Activated CD8-positive, alpha-beta memory T cell treated with anti-CD3 and anti-CD28 coated beads, Interleukin-2, amount 50 U/mL, for 4 hours (primary cell): ENCODE results near the gene EMX1.

Source experiments
- DNase-seq: peaks from one replicate; pipeline ENCODE4 v3.0.0-alpha.2; 2020

Gene EMX1

DNA sequence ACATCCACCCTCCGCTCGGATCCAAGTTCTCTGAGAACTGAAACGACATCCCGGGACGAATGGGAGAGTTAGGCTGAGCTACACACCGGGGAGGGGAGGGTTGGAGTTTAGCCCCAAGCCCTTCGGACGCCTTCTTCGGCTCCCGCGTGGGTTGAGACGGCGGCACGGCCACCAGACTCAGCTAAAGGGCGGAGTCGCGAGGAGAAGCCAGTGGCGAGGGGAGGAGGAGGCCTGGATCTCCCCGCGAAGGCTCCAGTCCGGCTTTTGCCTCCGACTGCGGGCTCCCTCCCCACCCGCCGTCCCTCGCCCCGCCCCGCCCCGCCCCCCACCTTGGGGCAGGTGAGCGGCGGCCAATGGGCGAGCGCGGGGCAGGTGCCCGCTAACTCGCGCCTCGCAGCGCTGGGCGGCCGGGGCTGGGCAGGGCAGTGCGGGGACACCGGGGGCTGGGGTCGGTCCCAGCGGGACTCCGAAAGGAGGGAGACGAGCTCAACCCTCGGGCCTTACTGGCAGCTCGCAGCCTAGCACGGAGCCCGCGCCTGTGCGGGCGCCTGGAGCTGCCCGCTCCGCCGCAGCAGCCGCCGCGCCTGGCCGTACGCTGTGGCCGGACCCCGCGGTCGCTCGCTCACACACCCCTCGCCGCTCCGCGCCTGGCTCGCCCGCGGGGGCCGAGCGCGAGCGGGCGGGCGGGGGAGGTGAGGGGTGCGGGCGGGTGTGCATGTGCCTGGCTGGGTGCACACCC lies at the start of gene EMX1:
EMX1 (plus strand) TSS at position 382 of the 739 bp plus-strand sequence; CDS start at position 716, 334 bp downstream.
- DNase-seq: peak; percentile 33

DNA sequence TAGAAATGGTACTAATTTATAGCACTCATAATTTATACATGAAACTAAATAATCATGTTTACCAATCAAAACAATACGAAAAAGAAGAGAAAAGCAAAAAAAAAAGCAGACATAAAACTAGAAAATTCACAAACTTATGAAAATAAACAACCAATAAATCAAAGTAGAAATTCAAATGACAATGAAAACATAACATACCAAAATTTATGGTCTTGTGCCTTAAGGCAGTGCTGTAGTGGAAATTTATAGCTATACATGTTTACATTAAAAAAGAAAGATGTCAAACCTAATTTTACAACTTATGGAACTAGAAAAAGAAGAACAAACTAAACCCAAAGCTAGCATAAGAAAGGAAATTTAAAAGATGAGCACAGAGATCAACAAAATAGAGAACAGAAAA lies 46.3 kb upstream of the EMX1 start:
- no peak for DNase-seq

DNA sequence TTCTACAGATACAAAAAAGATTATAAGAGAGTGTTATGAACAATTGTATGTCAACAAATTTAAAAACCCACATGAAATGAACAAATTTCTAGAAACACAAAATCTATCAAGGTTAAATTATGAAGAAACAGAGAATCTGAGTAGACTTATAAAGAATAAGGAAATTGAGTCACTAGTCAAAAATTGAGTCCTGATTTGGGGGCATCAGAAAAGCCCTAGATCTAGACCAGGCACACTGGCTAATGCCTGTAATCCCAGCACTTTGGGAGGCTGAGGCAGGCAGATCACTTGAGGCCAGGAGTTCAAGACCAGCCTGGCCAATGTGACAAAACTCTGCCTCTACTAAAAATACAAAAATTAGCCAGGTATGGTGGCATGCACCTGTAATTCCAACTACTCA lies 45.4 kb upstream of the EMX1 start:
- DNase-seq: no peak

- no peak for DNase-seq
Measured at GRCh38 chr2:72883356-72883962, 33.9 kb upstream of the EMX1 start.

DNA sequence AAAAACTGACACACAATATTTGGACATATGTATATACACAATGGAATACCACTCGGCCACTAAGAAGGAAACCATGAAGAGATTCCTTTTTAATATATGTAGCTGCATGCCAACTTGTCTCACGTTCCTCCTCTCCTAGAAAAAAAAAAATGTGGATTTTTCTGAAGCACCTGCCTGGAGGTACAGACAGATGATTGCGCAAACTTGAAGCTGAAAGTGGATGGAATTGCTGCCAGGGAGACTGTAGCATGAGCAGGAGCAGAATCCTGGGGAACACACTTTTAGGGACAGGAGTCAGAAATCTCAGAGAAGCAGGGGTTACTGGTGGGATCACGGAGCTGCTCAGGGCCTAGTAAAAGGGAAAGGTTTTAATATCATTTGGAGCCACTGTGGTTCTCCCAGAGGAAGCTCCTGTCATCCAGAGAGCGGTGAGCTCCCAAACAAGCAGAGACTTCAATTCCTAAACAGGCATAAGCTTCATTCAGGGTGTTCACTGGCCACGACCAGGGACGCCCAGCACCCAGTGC lies 30.8 kb upstream of the EMX1 start:
- DNase-seq: no peak

- peak; percentile 61 for DNase-seq
Measured at GRCh38 chr2:72887032-72887739, 30.1 kb upstream of the EMX1 start, which contains the start of gene SPR. TSS of gene SPR (plus strand) at chr2:72887408. CDS start at chr2:72887433, 25 bp downstream.

- peak; percentile 52 for DNase-seq
Measured at GRCh38 chr2:72887740-72888437, 29.4 kb upstream of the EMX1 start.

GRCh38 chr2:72888438-72889202 lies 28.7 kb upstream of the EMX1 start:
- no peak for DNase-seq

DNA sequence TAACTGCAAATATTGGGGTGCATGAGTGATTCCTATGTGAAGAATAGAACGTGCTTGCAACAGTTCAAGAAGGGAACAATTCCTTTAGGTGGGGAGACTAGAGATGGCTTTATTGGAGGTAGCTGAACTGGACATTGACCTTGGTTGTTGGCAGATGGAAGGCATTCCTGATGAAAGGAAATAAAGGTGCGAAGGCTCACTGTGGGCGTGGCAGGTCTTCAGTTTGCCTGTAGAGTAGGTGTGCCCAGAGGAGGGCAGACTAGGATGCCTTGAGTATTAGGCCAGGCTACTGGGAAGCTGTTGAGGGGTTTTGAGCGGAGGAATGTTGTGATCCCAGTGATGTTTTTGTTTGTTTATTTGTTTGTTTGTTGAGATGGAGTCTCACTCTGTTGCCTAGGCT lies 27.3 kb upstream of the EMX1 start:
- DNase-seq: no peak

- DNase-seq: no peak
Measured at GRCh38 chr2:72891091-72891818, 26.1 kb upstream of the EMX1 start.

DNA sequence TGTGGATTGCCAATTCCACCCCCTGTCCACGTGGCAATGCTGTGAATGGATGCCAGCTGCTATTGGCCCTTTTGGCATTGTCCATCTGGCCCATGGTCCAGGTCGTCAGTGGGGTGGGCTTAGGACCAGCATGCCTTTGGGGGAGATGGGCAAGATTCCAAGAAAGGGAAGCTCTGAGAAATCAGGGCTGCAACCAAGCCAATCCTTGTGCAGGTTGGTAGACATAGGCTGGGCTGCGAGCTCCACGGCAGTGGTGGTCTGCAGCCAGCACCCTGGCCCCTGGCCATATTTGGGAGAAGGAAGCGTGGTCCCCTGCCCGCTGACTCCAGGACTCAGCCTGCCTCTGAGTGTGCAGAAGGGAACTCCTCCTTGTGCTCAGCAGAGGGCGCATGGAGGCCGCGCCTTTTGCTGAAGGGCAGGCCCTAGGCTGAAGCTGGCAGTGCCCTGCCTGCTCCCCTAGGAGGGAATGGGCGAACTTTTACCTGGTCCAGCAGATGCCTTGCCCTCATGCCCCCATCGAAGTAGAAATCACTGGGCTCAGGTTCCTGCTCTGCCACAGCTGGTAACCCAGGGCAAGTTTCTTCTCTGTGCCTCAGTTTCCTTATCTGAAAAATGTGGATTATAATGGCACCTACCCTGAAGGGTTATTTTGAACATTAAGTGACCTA lies 24.7 kb upstream of the EMX1 start:
- peak; percentile 50 for DNase-seq

DNA sequence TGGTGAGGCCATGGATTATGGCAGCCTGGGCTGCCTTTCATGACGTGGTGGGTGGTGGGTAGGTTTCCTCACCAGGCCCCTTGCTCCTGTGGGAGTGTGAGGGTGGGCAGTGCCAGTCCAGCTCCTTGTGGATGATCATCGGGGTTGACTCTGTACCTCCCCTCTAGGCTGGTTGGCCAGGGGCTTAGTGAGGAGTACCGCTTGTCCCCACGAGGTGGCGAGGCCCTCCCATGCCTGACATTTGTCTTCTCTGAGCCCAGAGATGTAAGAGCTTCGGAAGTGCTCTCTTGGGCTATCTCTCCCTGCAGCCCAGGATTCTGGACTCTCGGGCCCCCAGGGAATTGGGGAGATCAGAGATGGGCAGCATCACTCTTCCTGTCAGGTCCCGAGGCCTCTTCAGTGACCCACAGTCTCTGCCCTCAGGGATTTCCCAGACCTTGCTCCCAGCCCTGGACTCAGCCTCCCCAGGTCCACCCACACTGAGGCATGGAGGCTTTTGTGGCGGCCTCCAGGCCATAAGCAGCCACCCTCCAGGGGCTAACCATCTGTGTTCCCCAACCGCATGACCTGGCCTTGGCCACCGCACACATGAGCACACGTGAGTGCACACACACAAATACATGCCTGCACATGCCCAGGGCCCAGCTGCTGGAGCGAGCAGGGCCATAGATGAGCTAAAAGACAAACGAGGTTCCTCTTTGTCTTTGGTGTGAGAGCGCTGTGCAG lies 23.6 kb upstream of the EMX1 start:
- DNase-seq: peak; percentile 26

DNA sequence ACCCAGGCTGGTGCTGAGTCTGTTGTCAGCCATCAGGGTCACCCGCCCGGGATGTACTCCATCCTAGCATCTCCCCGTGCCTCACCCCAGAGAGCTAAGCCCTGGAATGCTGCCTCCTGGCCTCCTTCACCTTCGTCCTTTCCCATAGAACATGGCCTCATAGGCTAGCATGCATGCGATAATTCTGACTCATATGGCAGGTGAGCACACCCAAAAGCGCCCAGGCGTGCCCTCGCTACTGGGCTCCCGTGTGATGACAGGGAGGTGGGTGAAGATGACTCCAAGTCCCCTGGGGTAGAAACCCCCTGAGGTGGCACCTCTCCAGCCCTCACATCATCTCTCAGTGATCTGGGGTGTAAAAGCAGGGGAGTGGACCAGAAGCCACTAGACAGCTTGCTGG lies 22.8 kb upstream of the EMX1 start:
- DNase-seq: no peak

GRCh38 chr2:72895154-72895553 lies 22.2 kb upstream of the EMX1 start:
- no peak for DNase-seq

- no peak for DNase-seq
Measured at GRCh38 chr2:72895759-72896281, 21.5 kb upstream of the EMX1 start.

GRCh38 chr2:72896446-72896845 lies 20.9 kb upstream of the EMX1 start:
- no peak for DNase-seq

GRCh38 chr2:72897785-72898584 lies 19.3 kb upstream of the EMX1 start:
- DNase-seq: no peak

DNA sequence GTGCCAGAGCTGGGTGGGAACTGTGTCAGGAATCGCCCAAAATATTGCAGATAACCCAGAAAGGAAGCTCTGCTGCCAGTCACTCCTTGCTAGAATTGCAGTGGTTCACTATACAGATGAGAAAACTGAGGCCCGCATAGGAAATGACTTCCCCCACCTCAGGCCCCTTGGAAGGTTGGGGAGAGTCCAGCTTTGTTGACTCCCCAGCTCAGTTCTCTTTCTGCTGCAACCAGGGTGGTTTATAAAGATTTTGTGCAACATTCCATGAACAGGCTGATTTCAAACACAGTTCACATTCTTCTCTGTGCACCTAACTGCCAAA lies 18.8 kb upstream of the EMX1 start:
- DNase-seq: no peak

GRCh38 chr2:72900191-72900825 lies 17.0 kb upstream of the EMX1 start:
- DNase-seq: no peak
